VCaP (cell line): ENCODE results near the gene MRPL19.

ENCODE experiments used
- H3K27ac ChIP-seq: fragments of 450-650 bp; 2 replicates; pipeline ENCODE4 v1.5.1; 2017
- CTCF ChIP-seq: fragments of 450-650 bp; conservative IDR thresholded peaks from 2 replicates; pipeline ENCODE4 v1.5.1; 2017; ENCODE audit warnings: mild to moderate bottlenecking, moderate library complexity

Gene MRPL19

GRCh38 chr2:75646090-75646582 is 447 bp upstream of the MRPL19 start:
- TF ChIP-seq CTCF: no peak
- H3K27ac ChIP-seq: peak overlapping the region; percentile 83

- no peak for TF ChIP-seq CTCF
- peak overlapping the region; percentile 83 for H3K27ac ChIP-seq
Observed at GRCh38 chr2:75647771-75648170, 1.2 kb downstream of the MRPL19 start.

GRCh38 chr2:75654012-75654411 is 7.4 kb downstream of the MRPL19 start:
- TF ChIP-seq CTCF: no peak
- no peak overlapping the region for H3K27ac ChIP-seq

- TF ChIP-seq CTCF: no peak
- H3K27ac ChIP-seq: no peak overlapping the region
Observed at GRCh38 chr2:75655861-75656260, 9.3 kb downstream of the MRPL19 start.

GRCh38 chr2:75656563-75656962 is 10.0 kb downstream of the MRPL19 start:
- TF ChIP-seq CTCF: no peak
- H3K27ac ChIP-seq: no peak overlapping the region

GRCh38 chr2:75657798-75658197 is 11.2 kb downstream of the MRPL19 start:
- no peak for TF ChIP-seq CTCF
- H3K27ac ChIP-seq: no peak overlapping the region

- H3K27ac ChIP-seq: no peak overlapping the region
- TF ChIP-seq CTCF: no peak
Observed at GRCh38 chr2:75666911-75667310, 20.3 kb downstream of the MRPL19 start.
